ENCODE measurements around the gene TREML4.
"Not testable (repeated sequence)": the region's sequence is repeated elsewhere in the genome, so short reads cannot be mapped to it uniquely, and the experiment has no call there.

The TREML4 gene

GRCh38 chr6:41228096-41228495 is at the start of gene TREML4:
TSS of gene TREML4 (plus strand) at chr6:41228349. CDS start at chr6:41228428, 79 bp downstream.
- no peak for DNase-seq (ENCODE audit: low read depth, low spot score)

- DNase-seq (ENCODE audit: low read depth, low spot score) = no peak
Observed at GRCh38 chr6:41179163-41179562, 49.0 kb upstream of the TREML4 start.

GRCh38 chr6:41181566-41181965 is 46.6 kb upstream of the TREML4 start:
- no peak for DNase-seq (ENCODE audit: low read depth, low spot score)

- peak; percentile 8 for DNase-seq (ENCODE audit: low read depth, low spot score)
Observed at GRCh38 chr6:41182069-41183034, 45.8 kb upstream of the TREML4 start.

- no peak for DNase-seq (ENCODE audit: low read depth, low spot score)
Observed at GRCh38 chr6:41184761-41185160, 43.4 kb upstream of the TREML4 start.

GRCh38 chr6:41186031-41186562 is 42.1 kb upstream of the TREML4 start:
- DNase-seq (ENCODE audit: low read depth, low spot score) = no peak

GRCh38 chr6:41187924-41188886 is 39.9 kb upstream of the TREML4 start:
- no peak for DNase-seq (ENCODE audit: low read depth, low spot score)

- not testable (repeated sequence) for DNase-seq (ENCODE audit: low read depth, low spot score)
Observed at GRCh38 chr6:41189046-41189445, 39.1 kb upstream of the TREML4 start.

- DNase-seq (ENCODE audit: low read depth, low spot score) = no peak
Observed at GRCh38 chr6:41189967-41190366, 38.2 kb upstream of the TREML4 start.

GRCh38 chr6:41190791-41191190 is 37.4 kb upstream of the TREML4 start:
- DNase-seq (ENCODE audit: low read depth, low spot score) = no peak

- no peak for DNase-seq (ENCODE audit: low read depth, low spot score)
Observed at GRCh38 chr6:41191569-41191968, 36.6 kb upstream of the TREML4 start.

- DNase-seq (ENCODE audit: low read depth, low spot score) = no peak
Observed at GRCh38 chr6:41193171-41193734, 34.9 kb upstream of the TREML4 start.

- no peak for DNase-seq (ENCODE audit: low read depth, low spot score)
Observed at GRCh38 chr6:41193884-41194283, 34.3 kb upstream of the TREML4 start.

- no peak for DNase-seq (ENCODE audit: low read depth, low spot score)
Observed at GRCh38 chr6:41194386-41194785, 33.8 kb upstream of the TREML4 start.

GRCh38 chr6:41197234-41197633 is 30.9 kb upstream of the TREML4 start:
- no peak for DNase-seq (ENCODE audit: low read depth, low spot score)

- DNase-seq (ENCODE audit: low read depth, low spot score) = no peak
Observed at GRCh38 chr6:41199552-41200246, 28.4 kb upstream of the TREML4 start.

GRCh38 chr6:41200296-41200900 is 27.8 kb upstream of the TREML4 start:
- no peak for DNase-seq (ENCODE audit: low read depth, low spot score)

GRCh38 chr6:41200901-41201763 is 27.0 kb upstream of the TREML4 start, which contains the start of gene TREML2:
TSS of gene TREML2 (minus strand) at chr6:41201149. CDS start at chr6:41201008, 141 bp downstream.
- no peak for DNase-seq (ENCODE audit: low read depth, low spot score)

GRCh38 chr6:41201764-41202173 is 26.4 kb upstream of the TREML4 start:
- no peak for DNase-seq (ENCODE audit: low read depth, low spot score)

Data from brain pericyte (primary cell).